ENCODE data around the gene EFCAB13. TPM values are rescaled to one million over a fixed set of nuclear protein-coding genes. Genes with fewer than 3 reads are reported as not detected.

EFCAB13 gene
- total and polyA plus RNA-seq, 3 donors (not counting 1 experiment from before 2014, with no cell fraction given): 0.05 to 4.7 (median 4.6) TPM

Other genes with a start within 250 kb of the EFCAB13 start
- gene CDC27, start 134.7 kb upstream of the EFCAB13 start, total RNA-seq: 100 to 1,000 TPM in 1 of 2 donors, 10 to 100 TPM in 1; 80.7 to 128 TPM
- 84.5 TPM for gene CDC27, start 134.7 kb upstream of the EFCAB13 start, polyA plus RNA-seq
- not detected for gene MYL4, start 114.6 kb upstream of the EFCAB13 start, total RNA-seq
- not detected for gene MYL4, start 114.6 kb upstream of the EFCAB13 start, polyA plus RNA-seq
- 10 to 100 TPM in 1 of 2 donors, 1 to 10 TPM in 1; 1.3 to 28.7 TPM for gene ITGB3, start 70.1 kb upstream of the EFCAB13 start, total RNA-seq
- gene ITGB3, start 70.1 kb upstream of the EFCAB13 start, polyA plus RNA-seq: 0.20 TPM
- gene NPEPPS, start 207.2 kb downstream of the EFCAB13 start, total RNA-seq: 100 to 1,000 TPM in 1 of 2 donors, 10 to 100 TPM in 1; 77.3 to 118 TPM
- gene NPEPPS, start 207.2 kb downstream of the EFCAB13 start, polyA plus RNA-seq: 43.5 TPM

All from mammary epithelial cell (primary cell).